GM04504 (cell line): ENCODE measurements around the gene ZNF84.

Experiments used
- DNase-seq: peaks from one replicate; pipeline ENCODE4 v3.0.0-alpha.2; 2012; ENCODE audit warnings: low read depth

Gene ZNF84

DNA sequence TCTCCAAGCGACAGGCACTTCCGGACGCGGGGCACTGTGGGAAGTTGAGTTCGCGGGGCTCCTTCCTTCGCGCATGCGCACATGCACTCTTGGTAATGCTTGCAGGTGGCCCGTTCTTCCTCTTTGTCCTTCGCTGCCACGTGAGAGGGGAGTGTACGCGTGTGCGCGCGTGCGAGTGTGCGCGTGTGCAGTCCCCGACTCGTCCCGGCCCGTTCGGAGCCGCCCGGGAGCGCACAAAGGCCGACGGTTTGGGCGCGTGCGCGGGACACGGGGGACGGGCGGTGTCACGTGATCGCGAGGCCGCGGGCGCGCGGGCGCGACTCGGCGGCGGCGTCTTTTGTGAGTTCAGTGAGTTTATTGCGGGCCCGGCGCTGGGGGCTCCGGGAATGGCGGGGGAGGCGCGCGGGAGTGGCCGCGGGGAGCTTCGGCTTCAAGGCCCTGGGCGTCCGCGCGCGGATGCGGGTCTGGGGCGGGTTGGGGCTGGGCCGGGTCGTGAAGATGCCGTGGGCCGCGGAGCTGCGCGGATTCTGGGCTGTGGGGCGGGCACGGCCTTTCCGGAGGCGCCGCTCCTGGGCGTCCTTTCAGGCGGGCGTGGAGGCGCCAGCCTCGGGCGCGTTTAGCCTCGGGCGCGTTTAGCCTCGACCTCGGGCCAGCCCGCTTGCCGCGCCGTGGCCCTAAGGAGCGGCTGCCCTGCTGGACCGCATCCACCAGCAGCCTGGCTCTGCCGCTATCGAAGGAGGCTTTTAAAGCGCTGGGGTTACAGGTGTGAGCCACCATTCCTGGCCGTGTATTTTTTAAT is at the start of gene ZNF84:
Gene ZNF84, plus strand, starts transcription at position 303 of the 799 bp plus-strand sequence. CDS start 3,959 bp downstream, outside the sequence.
- DNase-seq, result peak; percentile 97

DNA sequence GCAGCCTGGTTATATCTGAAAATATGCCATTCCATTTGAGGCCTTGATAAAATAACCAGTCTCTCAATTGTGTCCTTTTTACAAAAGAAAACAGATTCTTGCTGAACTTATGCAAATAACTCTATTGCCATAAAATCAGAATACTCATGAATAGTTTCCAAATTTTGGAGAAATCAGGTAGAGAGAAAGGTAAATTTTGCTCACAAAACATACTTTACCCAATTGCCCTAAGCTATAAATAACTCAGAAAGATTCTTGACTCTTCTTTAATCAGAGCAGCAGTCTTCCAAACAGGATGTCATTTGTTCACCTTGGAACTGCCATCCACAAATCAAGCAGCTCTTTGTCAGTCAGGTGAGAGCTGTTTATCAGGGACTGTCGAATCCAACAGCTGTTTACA is 38.6 kb upstream of the ZNF84 start:
- no peak for DNase-seq

DNA sequence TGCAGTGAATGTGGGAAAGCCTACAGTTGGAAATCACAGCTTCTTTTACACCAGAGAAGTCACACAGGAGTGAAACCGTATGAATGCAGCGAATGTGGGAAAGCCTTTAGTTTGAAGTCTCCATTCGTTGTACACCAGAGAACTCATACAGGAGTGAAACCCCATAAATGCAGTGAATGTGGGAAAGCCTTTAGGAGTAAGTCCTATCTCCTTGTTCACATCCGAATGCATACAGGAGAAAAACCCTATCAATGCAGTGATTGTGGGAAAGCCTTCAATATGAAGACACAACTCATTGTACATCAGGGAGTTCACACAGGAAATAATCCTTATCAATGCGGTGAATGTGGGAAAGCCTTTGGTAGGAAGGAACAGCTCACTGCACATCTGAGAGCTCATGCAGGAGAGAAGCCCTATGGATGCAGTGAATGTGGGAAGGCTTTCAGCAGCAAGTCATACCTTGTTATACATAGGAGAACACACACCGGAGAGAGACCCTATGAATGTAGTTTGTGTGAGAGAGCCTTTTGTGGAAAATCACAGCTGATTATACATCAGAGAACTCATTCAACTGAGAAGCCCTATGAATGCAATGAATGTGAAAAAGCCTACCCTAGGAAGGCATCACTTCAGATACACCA is 26.5 kb upstream of the ZNF84 start:
- DNase-seq, result no peak

DNA sequence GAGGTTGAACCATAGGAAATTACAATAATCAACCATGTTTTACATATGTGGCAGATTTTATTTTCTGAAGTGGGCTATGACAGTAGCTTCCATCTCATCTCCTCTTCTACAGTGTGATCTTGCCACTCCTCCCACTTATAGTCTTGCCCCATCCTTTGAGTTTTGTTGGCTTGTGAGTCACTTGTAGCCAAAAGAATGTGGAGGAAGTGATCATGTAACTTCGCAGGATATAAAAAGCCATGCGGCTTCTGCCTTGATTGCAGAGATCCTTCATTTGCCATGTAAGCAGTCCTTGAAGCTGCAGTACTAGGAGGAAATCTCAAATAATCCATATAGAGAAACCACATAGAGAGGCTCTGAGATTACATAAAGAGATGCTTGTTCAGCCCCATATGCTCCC is 13.7 kb upstream of the ZNF84 start:
- no peak for DNase-seq

DNA sequence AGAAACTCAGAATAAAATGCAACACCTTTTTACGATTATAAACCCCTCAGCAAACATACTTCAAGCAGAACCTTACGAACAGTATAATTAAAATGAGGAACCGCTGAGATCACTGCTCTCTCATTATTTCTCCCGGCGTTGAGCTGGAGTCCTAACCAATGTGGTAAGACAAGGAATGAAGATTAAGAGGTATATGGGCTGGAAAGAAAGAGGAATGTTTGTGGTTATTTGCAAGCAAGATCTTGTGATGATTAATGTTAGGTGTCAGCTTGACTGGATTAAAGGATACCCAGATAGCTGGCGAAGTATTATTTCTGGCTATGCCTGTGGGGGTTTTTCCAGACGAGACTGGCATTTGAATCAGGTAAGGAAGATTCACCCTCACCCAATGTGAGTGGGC is 10.3 kb upstream of the ZNF84 start:
- no peak for DNase-seq

DNA sequence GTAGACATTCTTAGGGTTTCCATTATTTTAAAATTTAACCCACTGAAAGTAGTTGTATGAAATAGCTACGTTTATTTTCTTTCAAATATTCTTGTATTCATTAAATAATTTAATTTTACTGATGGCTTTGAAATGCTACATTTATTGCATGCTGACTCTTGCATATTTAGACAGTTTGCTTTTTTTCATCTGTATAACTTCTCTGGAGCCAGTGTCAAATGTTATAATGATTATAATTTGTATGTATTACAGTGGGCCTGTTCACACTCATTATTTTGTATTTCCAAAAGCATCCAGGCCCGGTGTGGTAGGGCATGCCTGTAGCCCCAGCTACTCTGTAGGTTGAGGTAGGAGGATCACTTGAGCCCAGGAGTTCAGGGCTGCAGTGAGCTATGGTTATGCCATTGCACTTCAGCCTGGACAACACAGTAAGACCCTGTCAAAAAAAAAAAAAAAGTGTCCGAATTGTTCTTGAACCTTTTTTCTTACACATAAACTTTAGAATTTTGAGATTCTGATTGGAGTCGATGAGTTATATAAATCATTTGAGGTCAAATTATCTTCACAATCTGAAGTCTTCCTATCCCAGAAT is 905 bp downstream of the ZNF84 start:
- no peak for DNase-seq

DNA sequence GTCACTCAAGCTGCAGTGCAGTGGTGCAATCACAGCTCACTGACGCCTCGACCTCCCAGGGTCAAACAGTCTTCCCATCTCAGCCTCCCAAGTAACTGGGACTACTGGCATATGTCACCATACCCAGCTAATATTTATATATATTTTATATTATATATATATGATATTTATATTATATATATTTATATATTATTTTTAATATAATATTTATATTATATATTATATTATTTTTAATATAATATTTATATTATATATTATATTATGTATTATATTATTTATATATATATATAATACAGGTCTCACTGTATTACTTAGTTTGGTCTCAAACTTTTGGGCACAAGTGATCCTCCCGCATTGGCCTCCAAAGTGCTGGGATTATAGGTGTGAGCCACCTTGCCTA is 9.4 kb downstream of the ZNF84 start:
- DNase-seq, result no peak

DNA sequence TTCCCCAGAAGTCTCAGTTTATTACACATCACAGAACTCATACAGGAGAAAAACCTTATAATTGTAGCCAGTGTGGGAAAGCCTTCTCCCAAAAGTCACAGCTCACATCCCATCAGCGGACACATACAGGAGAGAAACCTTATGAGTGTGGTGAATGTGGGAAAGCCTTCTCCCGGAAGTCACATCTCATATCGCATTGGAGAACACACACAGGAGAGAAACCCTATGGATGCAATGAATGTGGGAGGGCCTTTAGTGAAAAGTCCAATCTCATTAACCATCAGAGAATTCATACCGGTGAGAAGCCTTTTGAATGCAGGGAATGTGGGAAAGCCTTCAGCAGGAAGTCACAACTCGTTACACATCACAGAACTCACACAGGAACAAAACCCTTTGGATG is 20.1 kb downstream of the ZNF84 start:
- DNase-seq, result no peak

DNA sequence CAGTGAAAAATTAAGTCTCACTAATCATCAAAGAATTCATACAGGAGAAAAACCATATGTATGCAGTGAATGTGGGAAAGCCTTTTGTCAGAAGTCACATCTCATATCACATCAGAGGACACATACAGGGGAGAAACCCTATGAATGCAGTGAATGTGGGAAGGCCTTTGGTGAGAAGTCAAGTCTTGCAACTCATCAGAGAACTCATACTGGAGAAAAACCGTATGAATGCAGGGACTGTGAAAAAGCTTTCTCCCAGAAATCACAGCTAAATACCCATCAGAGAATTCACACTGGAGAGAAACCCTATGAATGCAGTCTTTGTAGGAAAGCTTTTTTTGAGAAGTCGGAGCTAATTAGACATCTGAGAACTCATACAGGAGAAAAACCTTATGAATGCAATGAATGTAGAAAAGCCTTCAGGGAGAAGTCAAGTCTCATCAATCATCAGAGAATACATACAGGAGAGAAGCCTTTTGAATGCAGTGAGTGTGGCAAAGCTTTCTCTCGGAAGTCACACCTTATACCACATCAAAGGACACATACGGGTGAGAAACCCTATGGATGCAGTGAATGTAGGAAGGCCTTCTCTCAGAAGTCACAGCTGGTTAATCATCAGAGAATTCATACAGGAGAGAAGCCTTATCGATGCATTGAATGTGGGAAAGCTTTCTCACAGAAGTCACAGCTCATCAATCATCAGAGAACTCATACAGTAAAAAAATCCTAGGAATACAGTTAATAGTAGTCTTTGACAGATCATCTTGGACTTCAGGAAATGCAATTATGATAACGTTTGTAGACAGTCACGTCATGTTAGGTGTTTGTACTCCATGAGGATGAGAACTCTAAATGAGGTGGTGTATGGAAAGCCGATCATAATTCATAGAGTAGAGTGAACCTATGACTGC is 21.1 kb downstream of the ZNF84 start:
- DNase-seq, result no peak

DNA sequence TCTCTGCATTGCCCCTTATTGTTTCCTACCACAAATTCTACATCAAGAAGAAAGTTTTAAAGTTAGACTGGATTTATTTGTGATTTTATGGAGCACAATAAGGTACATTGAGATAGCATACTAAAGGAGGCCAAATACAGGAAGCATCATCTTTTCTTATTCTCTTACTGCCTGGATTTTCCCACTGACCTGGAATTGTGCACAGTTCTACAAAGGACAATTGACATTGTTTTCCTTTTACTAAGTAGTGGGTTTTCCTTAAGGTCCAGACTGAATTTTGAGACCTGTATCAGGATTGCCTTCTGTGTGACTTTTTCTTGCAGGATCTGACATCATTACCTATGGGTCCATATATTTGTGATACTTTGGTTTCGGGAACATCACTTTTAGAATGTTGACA is 24.6 kb downstream of the ZNF84 start:
- DNase-seq, result no peak

DNA sequence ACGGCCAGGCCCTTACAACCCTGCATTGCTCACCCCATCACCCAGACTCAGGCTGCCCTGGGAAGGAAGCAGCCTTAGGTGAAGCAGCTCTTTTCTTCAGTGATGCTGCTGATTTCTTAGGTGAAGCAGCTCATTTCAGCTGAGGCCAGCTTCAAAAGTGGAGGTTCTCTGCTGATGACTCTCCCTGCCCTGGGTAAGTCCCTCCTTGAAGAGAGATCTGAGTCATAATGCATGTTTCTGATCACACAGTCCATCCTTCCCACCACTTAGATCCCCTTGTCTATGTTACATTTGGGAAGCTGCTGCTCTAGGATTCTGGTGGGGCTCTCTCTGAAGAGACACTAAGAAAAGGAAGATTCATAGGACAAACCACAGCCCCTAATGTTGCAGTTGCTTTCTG is 26.2 kb downstream of the ZNF84 start:
- DNase-seq, result no peak

DNA sequence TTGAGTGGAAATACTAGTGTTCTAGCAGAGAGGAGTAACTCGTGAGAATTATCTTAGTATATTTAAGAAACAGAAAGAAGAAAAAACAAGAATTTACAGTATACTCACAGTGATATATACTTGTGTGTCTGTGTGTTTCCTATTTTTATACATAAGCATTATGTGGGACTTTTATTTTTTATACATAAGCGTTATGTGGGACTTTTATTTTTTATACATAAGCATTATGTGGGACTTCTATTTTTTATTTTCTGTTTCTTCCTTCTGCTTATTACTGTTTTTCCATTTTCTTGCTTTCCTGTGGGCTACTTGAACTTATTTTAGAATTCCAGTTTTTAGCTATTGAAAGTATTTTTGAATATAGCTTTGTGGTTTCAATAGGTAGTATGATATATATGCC is 36.5 kb downstream of the ZNF84 start:
- DNase-seq, result no peak

DNA sequence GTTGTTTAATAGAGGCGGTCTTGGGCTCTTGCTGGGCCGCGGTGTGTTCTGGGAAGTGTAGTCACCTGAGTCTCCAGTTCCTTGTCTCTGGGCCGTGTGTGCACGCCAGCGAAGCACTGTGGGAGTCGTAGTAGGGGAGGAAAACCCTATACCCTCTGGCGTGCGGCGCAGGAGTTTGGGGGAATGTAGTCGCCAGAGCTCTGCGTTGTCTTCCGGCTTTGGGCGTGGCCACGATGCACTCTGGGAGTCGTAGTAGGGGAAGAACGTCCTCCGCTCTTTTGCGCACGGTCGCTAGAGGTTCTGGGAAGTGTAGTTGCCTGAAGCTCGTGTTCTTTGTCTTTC is 42.7 kb downstream of the ZNF84 start:
- DNase-seq, result peak; percentile 97

DNA sequence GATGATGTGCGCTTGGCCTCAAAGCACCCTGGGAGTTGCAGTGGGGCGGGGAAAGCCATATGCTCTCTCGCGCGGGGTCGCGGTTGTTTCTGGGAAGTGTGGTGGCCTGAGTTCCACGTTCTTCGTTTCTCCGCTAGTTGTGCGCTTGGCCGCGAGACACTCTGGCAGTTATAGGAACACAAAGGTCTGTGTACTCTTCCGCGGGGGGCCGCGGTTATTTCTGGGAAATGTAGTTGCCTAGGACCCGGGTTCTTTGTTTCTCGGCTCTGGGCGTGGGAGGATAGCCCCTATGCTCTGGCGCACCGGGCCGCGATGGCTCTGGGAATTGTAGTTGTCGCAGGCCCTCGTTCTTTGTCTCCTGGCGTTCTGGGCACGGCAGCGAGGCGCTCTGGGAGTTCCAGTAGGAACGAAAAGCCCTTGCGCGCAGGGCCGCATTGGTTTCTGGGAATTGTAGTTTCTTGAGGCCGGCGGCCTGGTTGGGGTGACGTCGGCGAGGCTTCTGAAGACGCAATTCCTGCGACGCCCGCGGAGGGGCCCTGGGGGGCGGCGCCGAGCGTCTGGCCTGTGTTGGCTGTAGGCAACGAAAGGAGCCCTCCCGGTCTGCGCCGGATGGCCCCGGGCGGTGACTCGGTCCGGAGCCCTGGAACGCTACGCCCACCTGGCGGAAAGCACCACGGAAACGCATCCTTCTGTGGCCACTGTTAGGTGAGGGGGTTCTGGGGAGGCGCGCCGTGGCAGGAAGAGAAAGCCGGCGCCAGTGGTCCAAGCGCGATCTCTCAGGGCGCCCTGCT is 43.3 kb downstream of the ZNF84 start, which contains the start of gene ZNF140:
Gene ZNF140, plus strand, starts transcription at position 556 of the 791 bp plus-strand sequence. CDS start 398 bp downstream, outside the sequence.
- DNase-seq, result peak; percentile 90

DNA sequence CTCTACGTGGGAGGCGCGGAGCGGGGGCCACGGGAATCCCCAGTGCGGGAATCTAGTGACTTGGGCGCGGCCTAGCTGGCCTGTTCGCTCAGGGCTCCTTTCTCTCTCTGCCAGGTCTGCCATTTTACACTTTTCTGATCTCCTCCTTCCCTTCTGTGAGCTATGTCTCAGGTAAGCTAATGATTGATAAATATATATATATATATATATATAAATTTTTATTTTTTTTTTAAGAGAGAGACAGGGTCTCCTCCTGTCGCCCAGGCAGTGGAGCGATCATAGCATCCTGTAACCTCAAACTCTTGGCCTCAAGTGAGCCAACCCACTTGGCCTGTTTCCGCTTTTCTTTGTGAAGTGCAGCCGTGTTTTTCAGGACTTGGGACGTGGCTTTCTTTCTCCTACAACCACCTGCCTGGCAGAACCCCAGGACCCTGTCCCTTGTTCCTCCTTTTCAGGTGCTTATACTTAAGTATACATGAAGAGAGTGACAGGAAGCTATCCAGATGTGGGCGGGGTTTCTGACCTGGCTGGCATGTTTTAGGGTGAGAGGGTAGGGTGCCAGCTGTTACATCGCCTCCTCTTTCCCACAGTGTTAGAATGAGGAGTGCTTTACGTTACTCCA is 44.0 kb downstream of the ZNF84 start:
- DNase-seq, result no peak

DNA sequence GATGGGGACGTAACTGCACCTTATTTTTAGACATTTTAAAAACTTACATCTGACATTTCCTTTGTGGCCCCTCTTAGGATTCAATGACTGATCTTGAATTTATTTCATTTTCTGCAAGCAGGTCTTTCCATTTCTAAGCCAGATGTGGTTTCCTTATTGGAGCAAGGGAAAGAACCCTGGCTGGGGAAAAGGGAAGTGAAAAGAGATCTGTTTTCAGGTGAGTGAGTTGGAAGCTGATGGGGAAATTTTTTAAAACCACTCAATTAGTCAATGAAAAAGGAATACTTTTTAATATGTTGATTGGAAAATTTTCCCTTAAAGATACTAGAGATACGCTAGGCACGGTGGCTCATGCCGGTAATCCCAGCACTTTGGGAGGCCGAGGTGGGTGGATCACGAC is 46.0 kb downstream of the ZNF84 start:
- no peak for DNase-seq

DNA sequence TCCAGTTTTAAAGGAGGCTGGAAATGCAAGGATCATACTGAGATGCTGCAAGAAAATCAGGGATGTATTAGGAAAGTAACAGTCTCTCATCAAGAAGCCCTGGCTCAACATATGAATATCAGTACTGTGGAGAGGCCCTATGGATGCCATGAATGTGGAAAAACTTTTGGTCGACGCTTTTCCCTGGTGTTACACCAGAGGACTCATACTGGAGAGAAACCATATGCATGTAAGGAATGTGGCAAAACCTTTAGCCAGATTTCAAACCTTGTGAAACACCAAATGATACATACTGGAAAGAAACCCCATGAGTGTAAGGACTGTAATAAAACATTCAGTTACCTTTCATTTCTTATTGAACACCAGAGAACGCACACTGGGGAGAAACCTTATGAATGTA is 68.3 kb downstream of the ZNF84 start:
- DNase-seq, result no peak

DNA sequence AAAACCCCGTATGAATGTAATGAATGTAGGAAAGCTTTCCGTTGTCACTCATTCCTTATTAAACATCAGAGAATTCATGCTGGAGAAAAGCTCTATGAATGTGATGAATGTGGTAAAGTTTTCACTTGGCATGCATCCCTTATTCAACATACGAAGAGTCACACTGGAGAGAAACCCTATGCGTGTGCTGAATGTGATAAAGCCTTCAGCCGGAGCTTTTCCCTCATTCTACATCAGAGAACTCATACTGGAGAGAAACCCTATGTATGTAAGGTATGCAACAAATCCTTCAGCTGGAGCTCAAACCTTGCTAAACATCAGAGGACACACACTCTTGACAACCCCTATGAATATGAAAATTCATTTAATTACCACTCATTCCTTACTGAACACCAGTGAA is 68.9 kb downstream of the ZNF84 start:
- DNase-seq, result no peak

DNA sequence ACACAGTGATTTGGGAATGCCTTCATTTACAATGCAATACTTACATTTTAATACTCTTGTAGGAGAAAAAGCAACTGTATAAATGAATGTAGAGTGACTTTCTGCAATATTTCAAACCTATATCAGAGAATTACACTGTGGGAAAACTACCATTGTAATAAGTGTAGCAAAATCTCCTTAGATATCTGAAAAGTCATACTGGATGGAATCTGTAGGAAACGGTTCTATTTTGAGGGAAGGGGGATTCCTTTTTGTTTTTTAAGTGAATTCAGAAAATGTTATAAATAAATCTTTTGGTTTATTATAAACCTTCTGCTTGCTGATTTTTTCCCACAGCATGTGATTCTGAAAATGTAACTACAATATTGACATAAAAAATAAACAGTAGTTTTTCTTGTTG is 69.8 kb downstream of the ZNF84 start:
- DNase-seq, result no peak

DNA sequence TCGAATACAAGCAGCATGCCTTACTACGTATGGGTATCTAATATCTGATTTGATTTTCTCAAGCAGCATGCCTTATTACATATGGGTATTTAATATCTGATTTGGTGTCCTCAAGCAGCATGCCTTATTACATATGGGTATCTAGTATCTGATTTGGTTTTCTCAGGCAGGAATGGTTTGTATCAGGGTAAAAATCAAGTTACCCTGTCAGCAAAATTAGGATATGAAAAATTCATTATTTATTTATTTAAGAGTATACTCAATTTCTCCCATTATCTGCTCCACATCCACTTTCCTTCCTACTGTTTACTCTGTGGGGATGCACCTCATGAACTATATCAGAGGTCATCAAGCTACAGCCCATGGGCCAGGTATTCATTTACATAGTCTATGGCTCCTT is 70.8 kb downstream of the ZNF84 start:
- DNase-seq, result no peak
